SK-N-SH (cell line): ENCODE data around the gene C9orf50.

Source experiments
- CHD2 ChIP-seq: fragments of 150-350 bp; IDR thresholded peaks from 2 replicates; pipeline ENCODE4 v1.6.1; 2018; ENCODE audit warnings: low read length; ENCODE audit not compliant: partially characterized antibody
- CTCF ChIP-seq: fragments of 200-600 bp; sonication (generic); IDR thresholded peaks from 2 replicates; pipeline ENCODE4 v1.6.1; 2017; ENCODE audit warnings: antibody characterized with exemption, mild to moderate bottlenecking, moderate library complexity
- EZH2phosphoT487 ChIP-seq: fragments of 200-600 bp; sonication (generic); IDR thresholded peaks from 2 replicates; pipeline ENCODE4 v1.6.1; 2017; ENCODE audit warnings: low read depth, mixed run types, mild to moderate bottlenecking, antibody characterized with exemption, moderate library complexity, borderline replicate concordance
- MXI1 ChIP-seq: IDR thresholded peaks from 2 replicates; pipeline ENCODE4 v1.6.1; 2012; ENCODE audit warnings: mild to moderate bottlenecking, low read depth, low read length, improper control_type of control experiment
- NFIC ChIP-seq: IDR thresholded peaks from 2 replicates; pipeline ENCODE4 v1.4.0; 2012; ENCODE audit warnings: borderline replicate concordance
- PBX3 ChIP-seq: IDR thresholded peaks from 2 replicates; pipeline ENCODE4; 2012
- RAD21 ChIP-seq: IDR thresholded peaks from 2 replicates; pipeline ENCODE4 v1.6.1; 2012; ENCODE audit warnings: mild to moderate bottlenecking, low read length
- REST ChIP-seq: IDR thresholded peaks from 2 replicates; pipeline ENCODE4 v1.6.1; 2012; ENCODE audit warnings: mild to moderate bottlenecking, low read depth, low read length, moderate library complexity
- SIN3A ChIP-seq: IDR thresholded peaks from 2 replicates; pipeline ENCODE4 v1.6.1; 2012; ENCODE audit warnings: low read depth, mild to moderate bottlenecking, low read length, moderate library complexity, borderline replicate concordance
- TAF1 ChIP-seq: IDR thresholded peaks from 2 replicates; pipeline ENCODE4 v1.6.1; 2012; ENCODE audit warnings: low read depth, mild to moderate bottlenecking, low read length, moderate library complexity, borderline replicate concordance

GRCh38 chr9:129608561-129609481, 12.1 kb downstream of the C9orf50 start:
- no peak for TF ChIP-seq MXI1
- TF ChIP-seq NFIC: no peak
- no peak for TF ChIP-seq PBX3
- no peak for TF ChIP-seq TAF1
- TF ChIP-seq CHD2: no peak
- TF ChIP-seq RAD21: no peak
- TF ChIP-seq CTCF: no peak
- no peak for TF ChIP-seq SIN3A
- no peak for TF ChIP-seq REST
- no peak for TF ChIP-seq EZH2phosphoT487
